Calu3 (cell line): Measurements from ENCODE around the gene NARS2. TPM values are rescaled to one million over a fixed set of nuclear protein-coding genes. Genes with fewer than 3 reads are reported as not detected.

ENCODE experiments used
- BruUV-seq: library from RNA; stranded (reverse); fragments of 400-500 nt; replicated peaks from 2 replicates; lab custom pipeline; 2021; lab: Mats Ljungman, UMichigan
- CTCF ChIA-PET: fragments of 300-600 bp; sonication (Branson Sonifier 250); formaldehyde crosslinking; loops from one replicate; lab custom pipeline; 2022; ENCODE audit warnings: antibody characterized with exemption; lab: Charles Lee
- DNase-seq: peaks from one replicate; pipeline ENCODE4 v3.0.0; 2022
- H3K27ac Mint-ChIP-seq: one replicate; pipeline ENCODE4 v1.8.0; 2022; ENCODE audit warnings: mixed read lengths; ENCODE audit not compliant: unreplicated experiment
- H3K27me3 Mint-ChIP-seq: one replicate; pipeline ENCODE4 v1.8.0; 2022; ENCODE audit warnings: mixed read lengths; ENCODE audit not compliant: unreplicated experiment
- H3K36me3 Mint-ChIP-seq: one replicate; pipeline ENCODE4 v1.8.0; 2022; ENCODE audit warnings: mild to moderate bottlenecking, moderate library complexity, mixed read lengths; ENCODE audit not compliant: insufficient read depth, unreplicated experiment
- H3K4me1 Mint-ChIP-seq: one replicate; pipeline ENCODE4 v1.8.0; 2022; ENCODE audit warnings: mild to moderate bottlenecking, low read depth, mixed read lengths; ENCODE audit not compliant: unreplicated experiment
- H3K4me3 Mint-ChIP-seq: one replicate; pipeline ENCODE4 v1.8.0; 2022; ENCODE audit warnings: mild to moderate bottlenecking, low read depth, moderate library complexity, mixed read lengths; ENCODE audit not compliant: unreplicated experiment
- H3K9me3 Mint-ChIP-seq: one replicate; pipeline ENCODE4 v1.8.0; 2022; ENCODE audit warnings: low read depth, mixed read lengths; ENCODE audit not compliant: unreplicated experiment
- intact Hi-C: fragments of 100-400 bp; cut with micrococcal nuclease; formaldehyde crosslinking; loops from one replicate; pipeline ENCODE4 v1.10.0; 2022; ENCODE audit not compliant: unreplicated experiment
- total RNA-seq: library from RNA; stranded (reverse); gene quantifications from 2 replicates; pipeline ENCODE4 v1.2.3, GENCODE V29; 2022
- TF ChIP-seq, protein P1 (sequence below): fragments of 200-600 bp; IDR thresholded peaks from one replicate; pipeline ENCODE4 v1.8.0; 2022; ENCODE audit warnings: antibody characterized with exemption; ENCODE audit not compliant: unreplicated experiment

The NARS2 gene
- total RNA-seq, 1 experiment from 2014 or later = 17.8 TPM

- no peak overlapping the region for H3K4me3 Mint-ChIP-seq
- no TSS peak for BruUV-seq
- H3K27me3 Mint-ChIP-seq = no peaks in the 10 kb centered on the region
- H3K4me1 Mint-ChIP-seq = no peaks in the 10 kb centered on the region
- CTCF ChIA-PET = no interaction called here
- H3K27ac Mint-ChIP-seq = no peak overlapping the region
- TF ChIP-seq, protein P1, sequence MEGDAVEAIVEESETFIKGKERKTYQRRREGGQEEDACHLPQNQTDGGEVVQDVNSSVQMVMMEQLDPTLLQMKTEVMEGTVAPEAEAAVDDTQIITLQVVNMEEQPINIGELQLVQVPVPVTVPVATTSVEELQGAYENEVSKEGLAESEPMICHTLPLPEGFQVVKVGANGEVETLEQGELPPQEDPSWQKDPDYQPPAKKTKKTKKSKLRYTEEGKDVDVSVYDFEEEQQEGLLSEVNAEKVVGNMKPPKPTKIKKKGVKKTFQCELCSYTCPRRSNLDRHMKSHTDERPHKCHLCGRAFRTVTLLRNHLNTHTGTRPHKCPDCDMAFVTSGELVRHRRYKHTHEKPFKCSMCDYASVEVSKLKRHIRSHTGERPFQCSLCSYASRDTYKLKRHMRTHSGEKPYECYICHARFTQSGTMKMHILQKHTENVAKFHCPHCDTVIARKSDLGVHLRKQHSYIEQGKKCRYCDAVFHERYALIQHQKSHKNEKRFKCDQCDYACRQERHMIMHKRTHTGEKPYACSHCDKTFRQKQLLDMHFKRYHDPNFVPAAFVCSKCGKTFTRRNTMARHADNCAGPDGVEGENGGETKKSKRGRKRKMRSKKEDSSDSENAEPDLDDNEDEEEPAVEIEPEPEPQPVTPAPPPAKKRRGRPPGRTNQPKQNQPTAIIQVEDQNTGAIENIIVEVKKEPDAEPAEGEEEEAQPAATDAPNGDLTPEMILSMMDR = no peak
- H3K36me3 Mint-ChIP-seq = no peaks in the 10 kb centered on the region
- DNase-seq = no peak
- intact Hi-C loops = no loop called here
- no peaks in the 10 kb centered on the region for H3K9me3 Mint-ChIP-seq
Measured at GRCh38 chr11:78395597-78395996, 179.1 kb downstream of the NARS2 start.

DNA sequence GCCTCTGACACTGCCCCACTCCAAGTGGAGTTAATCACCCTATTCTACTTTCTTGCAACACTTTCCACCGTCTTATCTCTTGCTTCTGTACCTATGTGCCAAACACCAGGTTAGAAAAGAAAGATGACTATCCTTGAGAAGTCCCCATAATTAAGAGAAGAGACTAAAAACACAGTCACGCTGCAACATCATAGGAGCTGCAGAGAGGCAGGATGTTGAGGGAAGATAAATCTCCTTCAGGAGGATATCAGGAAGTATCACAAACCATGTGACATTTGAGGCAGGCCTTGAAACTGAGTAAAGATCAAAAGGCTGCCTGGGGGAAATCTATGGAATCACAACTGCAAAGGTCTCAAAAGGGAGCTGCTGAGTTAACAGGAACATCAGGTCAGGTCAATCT lies 181.8 kb downstream of the NARS2 start:
- Mint-ChIP-seq H3K27me3 (no peaks in the 10 kb centered on the region), H3K36me3 (no peaks in the 10 kb centered on the region), H3K4me1 (no peaks in the 10 kb centered on the region), H3K9me3 (no peaks in the 10 kb centered on the region), H3K27ac (no peak overlapping the region), H3K4me3 (no peak overlapping the region)
- CTCF ChIA-PET = no interaction called here
- TF ChIP-seq, protein P1 = no peak
- BruUV-seq = no TSS peak
- intact Hi-C loops = no loop called here
- DNase-seq = no peak

GRCh38 chr11:78391424-78391823 lies 183.2 kb downstream of the NARS2 start:
- no peaks in the 10 kb centered on the region for H3K4me1 Mint-ChIP-seq
- TF ChIP-seq, protein P1 = no peak

DNA sequence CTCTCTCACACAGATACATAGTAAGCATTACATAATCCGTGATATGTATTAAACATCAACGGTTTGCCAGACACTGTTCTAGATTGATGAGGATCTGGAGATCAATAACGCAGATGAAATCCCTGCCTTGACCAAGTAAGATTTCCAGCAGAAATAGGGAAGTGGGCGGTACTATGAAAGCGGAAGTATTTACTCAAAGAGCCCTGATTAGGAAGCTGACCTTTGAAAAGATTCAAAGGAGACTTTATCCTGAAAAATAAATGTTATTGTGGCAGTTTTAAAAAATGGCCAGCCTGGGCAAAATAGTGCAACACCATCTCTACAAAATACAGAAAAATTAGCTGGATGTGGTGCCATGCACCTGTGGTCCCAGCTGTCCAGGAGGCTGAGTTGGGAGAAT lies 183.9 kb downstream of the NARS2 start:
- no peaks in the 10 kb centered on the region for H3K27me3 Mint-ChIP-seq
- intact Hi-C loops = no loop called here
- TF ChIP-seq, protein P1 = no peak
- H3K9me3 Mint-ChIP-seq = peaks cover 5% of the 10 kb centered on the region
- no peaks in the 10 kb centered on the region for H3K36me3 Mint-ChIP-seq
- H3K4me3 Mint-ChIP-seq = no peak overlapping the region
- H3K4me1 Mint-ChIP-seq = no peaks in the 10 kb centered on the region
- CTCF ChIA-PET = no interaction called here
- BruUV-seq = no TSS peak
- no peak for DNase-seq
- H3K27ac Mint-ChIP-seq = no peak overlapping the region

More at GRCh38 chr11:78391424-78391823, 183.2 kb downstream of the NARS2 start:
- no TSS peak for BruUV-seq
- DNase-seq = no peak
- no peaks in the 10 kb centered on the region for H3K36me3 Mint-ChIP-seq
- H3K27ac Mint-ChIP-seq = no peak overlapping the region
- H3K4me3 Mint-ChIP-seq = no peak overlapping the region
- CTCF ChIA-PET = interaction anchor here (0.6 kb wide), 1 partner anchor 10 kb away, joined by 10 read pairs; no protein-coding TSS in a partner anchor
- intact Hi-C loops = no loop called here
- peaks cover 3% of the 10 kb centered on the region for H3K9me3 Mint-ChIP-seq
- no peaks in the 10 kb centered on the region for H3K27me3 Mint-ChIP-seq
